GM18909 (cell line): ENCODE measurements around the gene ZNF688.
A peak's percentile ranks its signal among the peaks of the same experiment; 100 is the strongest.
"Not testable (repeated sequence)": the region's sequence is repeated elsewhere in the genome, so short reads cannot be mapped to it uniquely, and the experiment has no call there.

ENCODE experiments used
- ATAC-seq: cut with Tn5 transposase; IDR thresholded peaks from one replicate; pipeline ENCODE4 v1.9.1; 2021; ENCODE audit warnings: mild to moderate bottlenecking; ENCODE audit not compliant: unreplicated experiment, poor library complexity

Gene ZNF688

GRCh38 chr16:30571445-30572322 is at the start of gene ZNF688:
TSS of gene ZNF688 (minus strand) at chr16:30571714. CDS start at chr16:30571629, 85 bp downstream.
- ATAC-seq = peak; percentile 77

GRCh38 chr16:30620169-30620568 is 48.7 kb upstream of the ZNF688 start:
- no peak for ATAC-seq

DNA sequence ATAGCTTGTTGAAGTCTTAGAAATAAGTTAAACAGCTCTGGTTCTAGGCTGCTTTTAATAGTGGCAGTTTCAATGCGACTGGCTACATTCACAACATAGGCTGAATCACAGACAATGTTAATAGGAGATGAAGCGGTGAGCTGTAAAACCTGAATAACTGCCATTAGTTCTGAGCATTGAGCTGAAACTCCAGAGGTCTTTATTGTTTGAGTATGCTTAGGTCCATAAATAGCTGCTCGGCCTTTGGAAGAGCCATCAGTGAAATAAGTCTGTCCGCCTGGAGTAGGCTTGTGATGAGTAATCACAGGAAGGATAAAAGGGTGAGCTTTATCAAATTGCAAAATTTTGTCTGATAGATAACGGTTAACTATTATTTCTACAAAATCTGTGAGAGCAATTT is 48.1 kb upstream of the ZNF688 start:
- ATAC-seq = no peak

- ATAC-seq = no peak
Observed at GRCh38 chr16:30619202-30619601, 47.7 kb upstream of the ZNF688 start.

GRCh38 chr16:30615358-30616091 is 44.0 kb upstream of the ZNF688 start:
- ATAC-seq = no peak

GRCh38 chr16:30609926-30610839 is 38.7 kb upstream of the ZNF688 start, which contains the start of gene ZNF689:
TSS of gene ZNF689 (minus strand) at chr16:30610389. CDS start at chr16:30610041, 348 bp downstream.
- peak; percentile 88 for ATAC-seq

- ATAC-seq = peak; percentile 24
Observed at GRCh38 chr16:30609002-30609925, 37.8 kb upstream of the ZNF688 start.

DNA sequence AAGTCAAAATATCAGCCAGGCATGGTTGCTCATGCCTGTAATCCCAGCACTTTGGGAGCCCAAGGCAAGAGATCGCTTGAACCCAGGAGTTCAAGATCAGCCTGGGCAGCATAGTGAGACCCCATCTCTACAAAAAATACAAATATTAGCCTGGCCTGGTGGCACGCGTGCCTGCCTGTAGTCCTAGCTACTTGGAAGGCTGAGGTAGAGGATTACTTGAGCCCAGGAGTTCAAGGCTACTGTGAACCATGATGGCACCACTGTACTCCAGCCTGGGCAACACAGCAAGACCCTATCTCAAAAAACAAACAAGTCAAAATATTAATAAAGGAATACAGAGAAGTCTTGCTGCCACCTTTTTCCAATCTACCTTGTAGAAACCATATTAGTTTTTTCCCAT is 34.5 kb upstream of the ZNF688 start:
- no peak for ATAC-seq

DNA sequence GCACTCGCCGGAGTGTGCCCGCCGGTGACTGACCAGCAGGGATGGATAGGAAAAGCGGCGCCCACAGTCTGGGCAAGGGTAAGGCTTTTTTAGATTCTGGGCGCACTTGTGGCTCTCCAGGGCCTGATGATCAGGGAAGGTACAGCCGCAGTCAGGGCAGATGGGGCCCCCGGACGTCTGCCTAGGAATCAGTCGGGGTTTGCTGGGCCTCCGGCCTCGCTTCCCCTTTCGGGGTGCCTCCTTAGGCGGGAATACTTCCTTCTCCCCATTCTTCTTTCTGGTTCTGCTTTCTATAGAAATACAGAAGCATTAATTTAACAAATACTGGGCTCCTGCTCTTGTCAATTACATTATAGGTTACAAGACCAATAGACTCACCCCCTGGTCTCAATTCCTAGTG is 33.6 kb upstream of the ZNF688 start:
- ATAC-seq = no peak

- ATAC-seq = no peak
Observed at GRCh38 chr16:30604316-30604947, 32.9 kb upstream of the ZNF688 start.

GRCh38 chr16:30603945-30604315 is 32.4 kb upstream of the ZNF688 start:
- no peak for ATAC-seq

- no peak for ATAC-seq
Observed at GRCh38 chr16:30602616-30603277, 31.2 kb upstream of the ZNF688 start.

DNA sequence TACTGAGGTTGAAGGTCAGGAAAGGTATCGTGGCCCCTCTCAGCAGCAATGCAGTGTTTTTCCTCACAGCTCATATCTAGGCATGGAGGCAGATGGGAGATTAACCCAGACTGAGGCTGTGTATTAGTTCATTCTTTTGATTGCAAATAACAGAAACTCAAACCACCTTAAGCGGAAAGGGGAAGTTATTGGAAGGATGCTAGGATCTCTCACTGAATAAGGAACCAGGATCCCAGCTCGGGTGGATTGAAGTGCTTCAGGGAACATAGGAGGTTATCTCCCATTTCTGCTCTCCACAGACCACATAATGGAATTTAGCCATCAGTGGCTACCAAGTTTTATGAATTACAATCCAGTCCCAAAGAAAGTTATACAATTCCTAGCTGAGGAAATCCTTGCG is 30.5 kb upstream of the ZNF688 start:
- no peak for ATAC-seq

- no peak for ATAC-seq
Observed at GRCh38 chr16:30600929-30601328, 29.4 kb upstream of the ZNF688 start.

- no peak for ATAC-seq
Observed at GRCh38 chr16:30600215-30600614, 28.7 kb upstream of the ZNF688 start.

- ATAC-seq = no peak
Observed at GRCh38 chr16:30592871-30593270, 21.4 kb upstream of the ZNF688 start.

- ATAC-seq = not testable (repeated sequence)
Observed at GRCh38 chr16:30590869-30591268, 19.4 kb upstream of the ZNF688 start.

- ATAC-seq = not testable (repeated sequence)
Observed at GRCh38 chr16:30589582-30589981, 18.1 kb upstream of the ZNF688 start.
